GM12878 (cell line): ENCODE results near the gene PDXP. TPM values are rescaled to one million over a fixed set of nuclear protein-coding genes. Genes with fewer than 3 reads are reported as not detected.

Source experiments
- EZH2 ChIP-seq: IDR thresholded peaks from 2 replicates; pipeline ENCODE4 v1.6.1; 2012; ENCODE audit warnings: low read depth, mild to moderate bottlenecking, control low read depth, inconsistent platforms, low read length, borderline replicate concordance; ENCODE audit not compliant: control insufficient read depth
- PAX8 ChIP-seq: fragments of 450-650 bp; IDR thresholded peaks from 2 replicates; pipeline ENCODE4 v1.6.1; 2017; ENCODE audit warnings: mild to moderate bottlenecking, moderate library complexity
- RUNX3 ChIP-seq: IDR thresholded peaks from 2 replicates; pipeline ENCODE4 v1.6.1; 2012; ENCODE audit warnings: low read length, inconsistent platforms
- SIN3A ChIP-seq: IDR thresholded peaks from 2 replicates; pipeline ENCODE4 v1.6.1; 2012; ENCODE audit warnings: low read depth, low read length, improper control_type of control experiment
- TAF1 ChIP-seq: IDR thresholded peaks from 2 replicates; pipeline ENCODE4 v1.6.1; 2011; ENCODE audit warnings: mild to moderate bottlenecking, low read depth, low read length, borderline replicate concordance
- polyA plus RNA-seq, 11 experiments: library from polyadenylated mRNA; depleted of rRNA in 4 of 11; unstranded in 6 of 11; stranded (reverse) in 5 of 11; fragments of >200 nt; fragmentation: Nextera tagmentation in 4 of 11; fragmentation: Illumina TruSeq in 1 of 11; extraction: Ambion mirVana in 4 of 11; extraction: Trizol in 1 of 11; gene quantifications; 1 replicate in 1 of 11; 2 replicates in 10 of 11; pipeline versions ENCODE4 v1.2.1 to v1.2.3, GENCODE V29; 2011 to 2016; ENCODE audit warnings: inconsistent platforms in 2 of 11, missing spikeins in 2 of 11, low read depth in 1 of 11
- total RNA-seq, 4 experiments: library from RNA; depleted of rRNA in 3 of 4; stranded (reverse); fragments of >200 nt in 3 of 4; fragmentation: Illumina TruSeq in 1 of 4; extraction: Trizol in 1 of 4; gene quantifications; 2 replicates each; pipeline versions ENCODE4 v1.2.1 to v1.2.3, GENCODE V29; 2013 to 2021
- TF ChIP-seq, protein P1 (sequence below): fragments of 450-650 bp; IDR thresholded peaks from 2 replicates; pipeline ENCODE4 v1.6.1; 2017; ENCODE audit warnings: low read depth, mild to moderate bottlenecking, moderate library complexity
- TF ChIP-seq, protein P2 (sequence below): fragments of 450-650 bp; IDR thresholded peaks from 2 replicates; pipeline ENCODE4 v1.6.1; 2017; ENCODE audit warnings: mild to moderate bottlenecking
- TF ChIP-seq, protein P3 (sequence below): IDR thresholded peaks from 2 replicates; pipeline ENCODE4 v1.6.1; 2011; ENCODE audit warnings: low read depth, low read length, improper control_type of control experiment, borderline replicate concordance

Gene PDXP
- total and polyA plus RNA-seq, 10 of the 15 experiments (the other 5 are each of a cell fraction or from before 2014, with no cell fraction given): 4.4 to 56.7 (median 34.6) TPM

DNA sequence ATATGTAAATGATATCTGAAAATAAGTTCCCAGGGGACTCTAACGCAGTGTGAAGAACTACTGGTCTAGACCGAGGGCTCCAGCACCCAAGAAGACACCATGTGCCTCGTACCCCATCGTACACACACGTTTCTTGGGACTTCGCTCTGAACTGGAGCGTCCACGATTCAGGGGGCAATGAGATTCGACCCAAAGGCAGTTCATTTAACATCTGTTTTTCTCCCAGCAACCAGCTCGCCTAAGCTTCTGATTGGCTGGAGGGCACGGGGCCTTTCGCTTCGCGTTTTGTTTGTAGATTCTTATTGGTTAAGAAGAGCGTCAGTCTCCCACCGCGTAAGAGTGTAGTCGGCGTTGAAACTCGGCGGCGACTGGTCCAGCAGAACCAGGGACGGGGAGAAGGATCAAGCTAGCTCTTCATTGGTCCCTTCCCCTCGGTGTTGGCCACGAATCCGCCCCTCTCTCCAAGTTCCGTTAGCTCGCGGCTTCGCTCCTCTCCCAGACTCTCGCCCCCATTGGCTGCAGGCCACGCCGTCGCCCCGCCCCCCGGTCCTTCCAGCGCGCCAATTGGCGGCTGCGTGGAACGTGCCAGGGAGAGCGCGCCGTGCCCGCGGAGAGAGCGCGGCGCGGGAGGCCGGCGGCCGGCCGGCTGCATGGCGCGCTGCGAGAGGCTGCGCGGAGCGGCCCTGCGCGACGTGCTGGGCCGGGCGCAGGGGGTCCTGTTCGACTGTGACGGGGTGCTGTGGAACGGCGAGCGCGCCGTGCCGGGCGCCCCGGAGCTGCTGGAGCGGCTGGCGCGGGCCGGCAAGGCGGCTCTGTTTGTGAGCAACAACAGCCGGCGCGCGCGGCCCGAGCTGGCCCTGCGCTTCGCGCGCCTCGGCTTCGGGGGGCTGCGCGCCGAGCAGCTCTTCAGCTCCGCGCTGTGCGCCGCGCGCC lies at the start of gene PDXP (continued):
- TF ChIP-seq, protein P1, sequence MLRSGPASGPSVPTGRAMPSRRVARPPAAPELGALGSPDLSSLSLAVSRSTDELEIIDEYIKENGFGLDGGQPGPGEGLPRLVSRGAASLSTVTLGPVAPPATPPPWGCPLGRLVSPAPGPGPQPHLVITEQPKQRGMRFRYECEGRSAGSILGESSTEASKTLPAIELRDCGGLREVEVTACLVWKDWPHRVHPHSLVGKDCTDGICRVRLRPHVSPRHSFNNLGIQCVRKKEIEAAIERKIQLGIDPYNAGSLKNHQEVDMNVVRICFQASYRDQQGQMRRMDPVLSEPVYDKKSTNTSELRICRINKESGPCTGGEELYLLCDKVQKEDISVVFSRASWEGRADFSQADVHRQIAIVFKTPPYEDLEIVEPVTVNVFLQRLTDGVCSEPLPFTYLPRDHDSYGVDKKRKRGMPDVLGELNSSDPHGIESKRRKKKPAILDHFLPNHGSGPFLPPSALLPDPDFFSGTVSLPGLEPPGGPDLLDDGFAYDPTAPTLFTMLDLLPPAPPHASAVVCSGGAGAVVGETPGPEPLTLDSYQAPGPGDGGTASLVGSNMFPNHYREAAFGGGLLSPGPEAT: peak; percentile 24; the same call in 1 of the 2 replicates
- TF ChIP-seq, protein P2, sequence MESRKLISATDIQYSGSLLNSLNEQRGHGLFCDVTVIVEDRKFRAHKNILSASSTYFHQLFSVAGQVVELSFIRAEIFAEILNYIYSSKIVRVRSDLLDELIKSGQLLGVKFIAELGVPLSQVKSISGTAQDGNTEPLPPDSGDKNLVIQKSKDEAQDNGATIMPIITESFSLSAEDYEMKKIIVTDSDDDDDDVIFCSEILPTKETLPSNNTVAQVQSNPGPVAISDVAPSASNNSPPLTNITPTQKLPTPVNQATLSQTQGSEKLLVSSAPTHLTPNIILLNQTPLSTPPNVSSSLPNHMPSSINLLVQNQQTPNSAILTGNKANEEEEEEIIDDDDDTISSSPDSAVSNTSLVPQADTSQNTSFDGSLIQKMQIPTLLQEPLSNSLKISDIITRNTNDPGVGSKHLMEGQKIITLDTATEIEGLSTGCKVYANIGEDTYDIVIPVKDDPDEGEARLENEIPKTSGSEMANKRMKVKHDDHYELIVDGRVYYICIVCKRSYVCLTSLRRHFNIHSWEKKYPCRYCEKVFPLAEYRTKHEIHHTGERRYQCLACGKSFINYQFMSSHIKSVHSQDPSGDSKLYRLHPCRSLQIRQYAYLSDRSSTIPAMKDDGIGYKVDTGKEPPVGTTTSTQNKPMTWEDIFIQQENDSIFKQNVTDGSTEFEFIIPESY: no peak
- TF ChIP-seq, protein P3, sequence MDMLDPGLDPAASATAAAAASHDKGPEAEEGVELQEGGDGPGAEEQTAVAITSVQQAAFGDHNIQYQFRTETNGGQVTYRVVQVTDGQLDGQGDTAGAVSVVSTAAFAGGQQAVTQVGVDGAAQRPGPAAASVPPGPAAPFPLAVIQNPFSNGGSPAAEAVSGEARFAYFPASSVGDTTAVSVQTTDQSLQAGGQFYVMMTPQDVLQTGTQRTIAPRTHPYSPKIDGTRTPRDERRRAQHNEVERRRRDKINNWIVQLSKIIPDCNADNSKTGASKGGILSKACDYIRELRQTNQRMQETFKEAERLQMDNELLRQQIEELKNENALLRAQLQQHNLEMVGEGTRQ: no peak
- TF ChIP-seq TAF1: peak; percentile 49; the same call in 1 of the 2 replicates
- no peak for TF ChIP-seq RUNX3
- TF ChIP-seq SIN3A: no peak
- no peak for TF ChIP-seq EZH2
- TF ChIP-seq PAX8: no peak
- TF ChIP-seq, all 136 proteins: peak for 46
